Caco-2 (cell line): Measurements from ENCODE around the gene PCDH19. TPM values are rescaled to one million over a fixed set of nuclear protein-coding genes. Genes with fewer than 3 reads are reported as not detected.

ENCODE experiments used
- BruUV-seq: library from RNA; stranded (reverse); fragments of 400-500 nt; replicated peaks from 2 replicates; lab custom pipeline; 2021; lab: Mats Ljungman, UMichigan
- CTCF ChIA-PET: fragments of 300-600 bp; sonication (Branson Sonifier 250); formaldehyde crosslinking; loops from one replicate; lab custom pipeline; 2022; ENCODE audit warnings: antibody characterized with exemption; lab: Charles Lee
- POLR2A ChIA-PET: fragments of 300-600 bp; sonication (Branson Sonifier 250); formaldehyde crosslinking; loops from one replicate; lab custom pipeline; 2022; ENCODE audit warnings: antibody characterized with exemption; lab: Charles Lee
- DNase-seq, 2 experiments: peaks; one replicate each; pipeline versions ENCODE4 v3.0.0 to v3.0.0-alpha.2; 2020 to 2022
- H3K27me3 ChIP-seq: replicated peaks from 2 replicates; pipeline ENCODE4 v1.6.0; 2011; ENCODE audit warnings: low read length; ENCODE audit not compliant: control insufficient read depth, insufficient read depth
- H3K36me3 ChIP-seq: 2 replicates; pipeline ENCODE4 v1.5.1; 2011; ENCODE audit warnings: low read length; ENCODE audit not compliant: control insufficient read depth, insufficient read depth
- H3K4me1 ChIP-seq: fragments of 250-450 bp; sonication (Bioruptor Pico); 2 replicates; pipeline ENCODE4 v1.5.1; 2020; ENCODE audit warnings: mild to moderate bottlenecking
- H3K4me3 ChIP-seq: 2 replicates; pipeline ENCODE4 v1.5.1; 2011; ENCODE audit warnings: low read depth, mild to moderate bottlenecking, control low read depth, low read length
- H3K9me3 ChIP-seq: fragments of 250-450 bp; sonication (Bioruptor Pico); 2 replicates; pipeline ENCODE4 v1.5.1; 2020; ENCODE audit warnings: mild to moderate bottlenecking, moderate library complexity
- H3K27ac Mint-ChIP-seq: one replicate; pipeline ENCODE4 v1.8.0; 2022; ENCODE audit warnings: mixed read lengths; ENCODE audit not compliant: unreplicated experiment
- H3K27me3 Mint-ChIP-seq: one replicate; pipeline ENCODE4 v1.8.0; 2022; ENCODE audit warnings: mixed read lengths; ENCODE audit not compliant: insufficient read depth, unreplicated experiment
- H3K36me3 Mint-ChIP-seq: one replicate; pipeline ENCODE4 v1.8.0; 2022; ENCODE audit warnings: mild to moderate bottlenecking, mixed read lengths; ENCODE audit not compliant: insufficient read depth, unreplicated experiment
- H3K4me1 Mint-ChIP-seq: one replicate; pipeline ENCODE4 v1.8.0; 2022; ENCODE audit warnings: low read depth, mixed read lengths; ENCODE audit not compliant: unreplicated experiment
- H3K4me3 Mint-ChIP-seq: one replicate; pipeline ENCODE4 v1.8.0; 2022; ENCODE audit warnings: mild to moderate bottlenecking, moderate library complexity, mixed read lengths; ENCODE audit not compliant: unreplicated experiment
- H3K9me3 Mint-ChIP-seq: one replicate; pipeline ENCODE4 v1.8.0; 2022; ENCODE audit warnings: mixed read lengths; ENCODE audit not compliant: unreplicated experiment
- intact Hi-C: fragments of 100-400 bp; cut with micrococcal nuclease; formaldehyde crosslinking; loops from one replicate; pipeline ENCODE4 v1.10.0; 2022; ENCODE audit not compliant: unreplicated experiment
- total RNA-seq: library from RNA; stranded (reverse); gene quantifications from 2 replicates; pipeline ENCODE4 v1.2.3, GENCODE V29; 2022
- TF ChIP-seq, protein P1 (sequence below), 2 experiments: fragments of 200-600 bp in 1 of 2; IDR thresholded peaks; 1 replicate in 1 of 2; 2 replicates in 1 of 2; pipeline versions ENCODE4 v1.5.1 to v1.8.0; 2011 to 2022; ENCODE audit warnings: antibody characterized with exemption in 1 of 2, control low read depth in 1 of 2, inconsistent platforms in 1 of 2, low read depth in 1 of 2, low read length in 1 of 2, mild to moderate bottlenecking in 1 of 2, moderate library complexity in 1 of 2; ENCODE audit not compliant: insufficient read depth in 1 of 2, severe bottlenecking in 1 of 2, unreplicated experiment in 1 of 2

Gene PCDH19
- total RNA-seq, 1 experiment from 2014 or later: 0.11 TPM

DNA sequence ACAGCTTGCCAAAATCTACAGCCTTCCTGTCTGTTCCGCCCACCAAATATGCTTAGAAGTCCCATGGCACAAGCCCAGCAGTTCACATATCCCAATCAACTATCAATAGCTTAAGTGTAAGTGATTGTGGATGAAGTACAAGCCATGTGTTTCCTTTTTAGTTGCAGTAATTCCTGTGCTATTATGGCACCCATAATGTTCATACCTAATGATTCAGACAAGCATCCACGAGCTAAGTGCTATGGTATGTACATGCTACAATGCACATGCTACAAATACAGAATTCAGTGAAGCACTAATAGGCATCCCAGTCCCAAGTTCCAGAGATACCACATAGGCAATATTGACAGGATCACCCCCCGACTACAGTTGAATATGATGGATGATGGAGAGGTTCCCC, 94.5 kb downstream of the PCDH19 start:
- H3K27me3 ChIP-seq: no peaks in the 10 kb centered on the region
- no peaks in the 10 kb centered on the region for H3K4me1 ChIP-seq
- H3K27ac Mint-ChIP-seq: no peak overlapping the region
- no peaks in the 10 kb centered on the region for H3K36me3 ChIP-seq
- peaks cover 11% of the 10 kb centered on the region for H3K27me3 Mint-ChIP-seq
- H3K9me3 Mint-ChIP-seq: no peaks in the 10 kb centered on the region
- DNase-seq: no peak
- ChIA-PET CTCF (no interaction called here), POLR2A (no interaction called here)
- no TSS peak for BruUV-seq
- H3K4me3 Mint-ChIP-seq: no peak overlapping the region
- H3K4me1 Mint-ChIP-seq: no peaks in the 10 kb centered on the region
- no peaks in the 10 kb centered on the region for H3K36me3 Mint-ChIP-seq
- no peaks in the 10 kb centered on the region for H3K9me3 ChIP-seq
- TF ChIP-seq, protein P1, sequence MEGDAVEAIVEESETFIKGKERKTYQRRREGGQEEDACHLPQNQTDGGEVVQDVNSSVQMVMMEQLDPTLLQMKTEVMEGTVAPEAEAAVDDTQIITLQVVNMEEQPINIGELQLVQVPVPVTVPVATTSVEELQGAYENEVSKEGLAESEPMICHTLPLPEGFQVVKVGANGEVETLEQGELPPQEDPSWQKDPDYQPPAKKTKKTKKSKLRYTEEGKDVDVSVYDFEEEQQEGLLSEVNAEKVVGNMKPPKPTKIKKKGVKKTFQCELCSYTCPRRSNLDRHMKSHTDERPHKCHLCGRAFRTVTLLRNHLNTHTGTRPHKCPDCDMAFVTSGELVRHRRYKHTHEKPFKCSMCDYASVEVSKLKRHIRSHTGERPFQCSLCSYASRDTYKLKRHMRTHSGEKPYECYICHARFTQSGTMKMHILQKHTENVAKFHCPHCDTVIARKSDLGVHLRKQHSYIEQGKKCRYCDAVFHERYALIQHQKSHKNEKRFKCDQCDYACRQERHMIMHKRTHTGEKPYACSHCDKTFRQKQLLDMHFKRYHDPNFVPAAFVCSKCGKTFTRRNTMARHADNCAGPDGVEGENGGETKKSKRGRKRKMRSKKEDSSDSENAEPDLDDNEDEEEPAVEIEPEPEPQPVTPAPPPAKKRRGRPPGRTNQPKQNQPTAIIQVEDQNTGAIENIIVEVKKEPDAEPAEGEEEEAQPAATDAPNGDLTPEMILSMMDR (IDR thresholded peaks at IDR 0.05; ENCODE audit: insufficient read depth in 1 of 2, low read depth in 1 of 2, low read length in 1 of 2, severe bottlenecking in 1 of 2, unreplicated experiment in 1 of 2): no peak
- H3K4me3 ChIP-seq: no peak overlapping the region
- intact Hi-C loops: no loop called here

DNA sequence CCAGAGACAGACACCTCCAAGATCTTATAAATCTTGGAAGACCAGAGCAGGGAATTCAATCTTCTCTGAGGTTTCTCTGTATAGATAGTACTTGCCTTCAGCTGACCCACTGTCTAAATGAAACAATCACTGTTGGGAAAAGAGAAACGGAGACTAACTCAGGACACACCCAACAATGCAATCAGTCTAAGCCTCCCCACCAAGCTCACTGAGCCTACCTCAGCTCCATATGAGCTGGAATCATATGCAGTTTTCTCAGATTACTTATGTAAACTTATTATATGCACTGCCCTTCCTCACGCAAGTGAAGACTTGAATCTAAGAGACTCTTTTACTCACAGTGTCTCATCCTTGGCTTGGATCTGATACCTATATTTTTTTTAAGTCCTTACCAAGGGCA, 110.5 kb downstream of the PCDH19 start:
- DNase-seq: no peak
- Mint-ChIP-seq H3K36me3 (no peaks in the 10 kb centered on the region), H3K27ac (no peak overlapping the region), H3K4me3 (no peak overlapping the region), H3K4me1 (no peaks in the 10 kb centered on the region), H3K27me3 (peaks cover 3% of the 10 kb centered on the region), H3K9me3 (no peaks in the 10 kb centered on the region)
- no peaks in the 10 kb centered on the region for H3K36me3 ChIP-seq
- TF ChIP-seq, protein P1 (IDR thresholded peaks at IDR 0.05; ENCODE audit: insufficient read depth in 1 of 2, low read depth in 1 of 2, low read length in 1 of 2, severe bottlenecking in 1 of 2, unreplicated experiment in 1 of 2): no peak
- H3K4me1 ChIP-seq: no peaks in the 10 kb centered on the region
- POLR2A ChIA-PET: no interaction called here
- H3K4me3 ChIP-seq: no peak overlapping the region
- H3K9me3 ChIP-seq: no peaks in the 10 kb centered on the region
- CTCF ChIA-PET: no interaction called here
- no TSS peak for BruUV-seq
- no peaks in the 10 kb centered on the region for H3K27me3 ChIP-seq
- intact Hi-C loops: no loop called here

DNA sequence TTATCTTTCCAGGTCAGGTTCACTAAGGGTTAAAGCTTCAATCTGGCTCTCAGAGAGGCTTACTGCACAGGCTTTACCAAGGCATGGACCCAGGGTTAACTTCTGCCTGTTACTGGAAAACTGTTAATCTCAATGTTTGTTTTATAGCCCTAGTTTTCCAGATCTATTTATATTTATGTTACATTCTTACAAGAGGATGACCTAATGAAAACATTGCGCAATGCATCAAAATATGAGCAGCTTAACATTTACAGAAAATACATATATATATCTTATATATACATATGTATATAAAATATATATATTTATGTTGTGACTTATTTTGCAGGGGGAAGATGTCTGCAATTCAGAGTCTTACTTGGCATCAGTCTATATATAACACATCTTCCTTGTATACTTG, 112.3 kb downstream of the PCDH19 start:
- BruUV-seq: no TSS peak
- Mint-ChIP-seq H3K4me1 (no peaks in the 10 kb centered on the region), H3K4me3 (no peak overlapping the region), H3K36me3 (no peaks in the 10 kb centered on the region), H3K9me3 (no peaks in the 10 kb centered on the region), H3K27ac (no peak overlapping the region), H3K27me3 (peaks cover 3% of the 10 kb centered on the region)
- CTCF ChIA-PET: no interaction called here
- Histone ChIP-seq H3K27me3 (no peaks in the 10 kb centered on the region), H3K4me1 (no peaks in the 10 kb centered on the region), H3K4me3 (no peak overlapping the region), H3K36me3 (no peaks in the 10 kb centered on the region), H3K9me3 (no peaks in the 10 kb centered on the region)
- TF ChIP-seq, protein P1 (IDR thresholded peaks at IDR 0.05; ENCODE audit: insufficient read depth in 1 of 2, low read depth in 1 of 2, low read length in 1 of 2, severe bottlenecking in 1 of 2, unreplicated experiment in 1 of 2): no peak
- POLR2A ChIA-PET: no interaction called here
- intact Hi-C loops: no loop called here
- no peak for DNase-seq
